GM18526 (cell line): ENCODE results near the gene ANO7.

Experiments used
- POLR2A ChIP-seq: IDR thresholded peaks from 3 replicates; pipeline ENCODE4 v1.6.1; 2011; ENCODE audit not compliant: insufficient read length; ENCODE audit errors: extremely low read depth

ANO7 gene

DNA sequence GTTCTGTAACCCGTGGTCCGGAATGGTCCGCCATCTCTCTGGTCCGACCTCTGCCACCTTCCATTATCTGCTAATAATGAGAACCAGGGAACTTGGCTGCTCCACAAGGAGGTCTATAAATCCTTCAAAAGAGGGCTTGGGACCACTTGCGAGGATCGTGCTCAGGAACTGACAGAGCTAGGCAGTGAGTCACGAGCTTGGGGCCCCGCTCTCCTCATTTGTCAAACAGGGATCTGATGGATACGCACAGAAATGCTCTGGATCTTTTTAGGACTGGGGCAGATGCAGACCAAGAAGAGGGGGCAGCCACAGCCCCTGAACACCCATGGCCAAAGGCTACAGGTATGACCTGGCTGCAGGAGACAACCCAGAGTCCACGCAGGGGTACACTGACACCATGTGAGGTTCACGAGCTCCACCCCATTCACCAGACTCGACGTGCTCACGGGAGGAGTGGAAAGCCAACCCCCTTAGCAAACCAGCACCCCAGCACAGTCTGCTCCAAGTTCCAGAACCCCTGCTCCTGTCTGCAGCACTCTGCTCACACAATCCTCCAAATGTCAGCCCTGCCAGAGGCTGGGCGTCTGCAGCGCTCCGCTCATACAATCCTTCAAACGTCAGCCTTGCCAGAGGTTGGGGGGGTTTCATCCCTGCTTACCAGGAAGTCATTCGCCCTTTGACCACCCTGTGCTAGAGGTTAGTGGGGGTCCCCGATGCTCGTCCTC is 45.8 kb downstream of the ANO7 start:
- no peak for TF ChIP-seq POLR2A

DNA sequence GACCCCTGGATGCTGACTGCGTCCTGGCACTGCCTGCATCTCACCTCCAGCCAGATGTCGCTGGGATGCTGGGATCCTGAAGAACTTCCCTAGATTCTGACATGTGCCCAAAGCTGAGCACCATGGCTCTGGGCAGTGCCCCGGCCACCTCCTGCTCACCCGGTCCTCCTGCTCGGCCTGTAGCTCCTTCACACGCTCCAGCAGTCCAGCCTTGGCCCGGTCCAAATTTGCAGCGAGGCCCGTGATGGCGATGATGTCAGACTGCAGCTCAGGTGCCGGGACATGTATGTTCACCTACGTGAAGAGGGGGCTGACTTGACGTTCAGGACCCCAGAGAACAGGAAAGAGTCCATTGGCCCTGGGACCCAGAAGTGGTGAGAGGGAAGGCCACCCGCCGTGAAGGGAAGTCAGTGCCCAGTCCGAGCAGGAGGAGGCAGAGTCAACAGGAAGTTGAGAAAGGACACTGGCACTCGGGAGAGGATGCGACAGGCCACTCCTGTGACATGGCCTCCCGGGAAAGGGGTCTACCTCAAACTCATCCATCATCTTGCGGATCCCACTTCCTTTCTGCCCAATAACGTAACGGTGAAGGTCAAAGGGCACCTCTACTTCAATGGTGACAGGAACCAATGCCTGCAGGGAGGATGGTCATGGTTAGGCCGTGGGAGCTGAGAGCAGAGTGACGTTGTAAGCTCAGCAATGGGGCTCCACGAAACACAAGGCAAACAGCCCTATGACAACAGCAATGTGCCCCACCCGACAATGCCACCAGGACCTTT is 46.7 kb downstream of the ANO7 start:
- no peak for TF ChIP-seq POLR2A

DNA sequence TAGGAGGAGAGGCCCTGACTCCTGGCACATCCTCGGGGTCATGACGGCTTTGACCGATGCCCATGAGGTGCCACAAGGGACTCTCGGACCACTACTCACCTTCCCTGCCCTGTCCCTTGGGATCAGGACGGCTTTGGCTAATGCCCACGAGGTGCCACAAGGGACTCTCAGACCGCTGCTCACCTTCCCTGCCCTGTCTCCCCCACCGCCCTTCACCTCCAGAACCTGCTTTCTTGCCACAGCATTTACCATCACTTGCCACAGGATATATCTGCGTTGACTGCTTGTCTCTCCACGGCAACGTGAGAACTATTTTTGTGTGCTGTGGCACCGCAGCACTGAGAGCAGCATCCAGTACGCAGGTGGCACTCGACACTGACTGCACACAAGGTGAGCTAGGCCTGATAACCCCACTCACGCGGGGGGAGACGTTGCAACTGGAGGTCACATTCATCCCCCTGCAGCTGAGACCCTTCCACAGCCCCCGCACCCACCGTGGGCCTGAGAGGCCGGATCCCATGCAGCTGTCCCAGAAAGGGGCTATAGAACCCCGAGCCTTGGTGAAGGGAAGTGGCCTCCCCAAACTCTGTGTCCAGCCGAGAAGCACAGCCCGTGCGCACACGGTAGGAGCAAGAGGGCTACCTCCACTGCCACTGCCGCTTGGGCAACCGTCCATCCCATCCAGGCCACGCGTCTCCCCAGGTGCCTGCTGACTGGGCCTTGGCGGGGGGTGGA is 47.5 kb downstream of the ANO7 start:
- no peak for TF ChIP-seq POLR2A

DNA sequence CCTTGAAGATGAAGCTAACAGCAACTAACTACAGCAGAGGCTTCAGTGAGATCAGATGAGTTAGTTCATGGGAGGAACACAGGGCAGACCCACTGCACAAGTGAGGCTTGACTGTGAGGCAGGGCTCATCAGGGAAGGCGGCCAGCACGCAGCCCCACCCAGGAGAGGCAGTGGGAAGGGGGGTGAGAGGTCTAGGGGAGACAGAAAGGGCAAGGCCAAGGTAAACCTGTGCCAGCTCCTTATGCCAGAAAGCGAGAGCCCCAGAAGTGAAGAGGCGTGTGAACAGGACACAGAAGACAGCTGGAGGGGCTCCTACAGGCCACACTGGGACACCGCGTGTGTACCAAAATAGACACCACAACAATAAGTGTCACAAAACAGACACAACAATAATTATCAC is 48.6 kb downstream of the ANO7 start:
- no peak for TF ChIP-seq POLR2A

DNA sequence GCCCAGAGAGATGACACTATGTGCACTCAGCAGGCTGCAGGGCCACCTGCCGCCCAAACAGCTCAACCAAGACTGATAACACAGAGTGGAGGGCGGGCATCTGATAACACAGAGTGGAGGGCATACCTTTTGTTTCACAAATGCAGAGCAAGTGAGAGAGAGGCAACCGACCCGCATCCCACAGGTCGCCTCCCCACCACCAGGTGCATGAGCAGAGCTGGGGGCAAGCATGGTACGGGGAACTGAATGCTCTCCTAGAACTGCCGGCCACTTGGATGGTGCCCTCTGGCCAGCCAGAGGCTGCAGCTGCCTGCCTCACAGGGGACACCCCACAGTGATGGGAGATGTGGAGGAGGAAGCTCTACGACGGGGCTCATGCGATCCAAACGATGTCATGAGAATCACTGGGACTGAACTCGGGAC is 49.5 kb downstream of the ANO7 start:
- no peak for TF ChIP-seq POLR2A

DNA sequence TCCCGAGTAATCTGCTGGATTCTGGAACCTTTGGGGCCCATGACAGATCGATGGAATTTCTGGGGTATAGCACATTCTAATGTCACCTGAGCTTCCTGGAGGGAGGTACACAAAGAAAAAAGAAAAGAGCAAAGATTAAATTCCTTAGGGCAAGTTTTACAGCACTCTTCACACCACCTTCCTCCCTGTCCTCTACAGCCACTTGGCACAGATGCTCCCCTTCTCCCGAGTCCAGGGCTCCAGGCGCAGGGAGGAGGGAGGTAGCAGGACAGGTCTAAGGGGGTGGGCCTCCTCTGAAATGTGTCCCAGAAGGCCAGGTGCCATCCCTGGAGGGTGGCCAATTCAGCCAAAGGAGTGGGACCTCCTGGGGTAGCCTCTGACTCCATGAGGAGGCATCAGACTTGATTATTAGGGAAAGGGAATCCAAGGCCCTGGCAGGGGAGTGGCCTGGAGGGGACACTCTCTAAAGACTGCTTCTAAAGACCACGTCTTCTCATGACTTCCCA is 50.3 kb downstream of the ANO7 start:
- TF ChIP-seq POLR2A: no peak

DNA sequence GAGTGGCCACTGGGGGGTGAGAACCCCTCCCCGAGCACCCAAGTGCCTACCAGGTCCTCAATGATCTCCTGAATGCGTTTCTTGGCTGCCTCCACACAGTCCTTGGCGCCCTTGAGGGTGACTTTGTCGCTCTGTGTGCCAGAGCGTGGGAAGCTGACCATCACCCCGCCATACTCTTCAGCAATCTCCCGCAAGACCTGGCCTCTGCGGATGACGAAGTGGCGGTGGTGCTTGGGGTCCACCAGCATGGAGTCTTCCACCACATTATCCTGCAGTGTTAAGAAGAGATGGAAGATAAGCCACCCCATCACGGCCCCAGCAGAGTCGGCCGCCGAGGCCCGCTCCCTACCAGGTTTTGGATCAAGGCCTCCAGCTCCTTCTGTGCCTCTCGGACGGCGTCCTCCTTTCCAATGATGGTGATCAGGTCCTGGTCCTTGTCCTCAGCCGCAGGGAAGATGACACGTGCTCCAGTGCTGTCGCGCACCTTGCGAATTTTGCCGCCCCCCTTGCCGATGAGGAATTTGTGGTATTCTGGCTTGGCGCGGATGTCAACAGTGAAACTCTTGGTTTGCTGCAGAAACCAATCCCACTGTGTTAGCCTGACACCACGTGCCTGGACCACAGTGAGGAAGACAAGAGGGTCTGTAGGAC is 51.2 kb downstream of the ANO7 start:
- TF ChIP-seq POLR2A: no peak

DNA sequence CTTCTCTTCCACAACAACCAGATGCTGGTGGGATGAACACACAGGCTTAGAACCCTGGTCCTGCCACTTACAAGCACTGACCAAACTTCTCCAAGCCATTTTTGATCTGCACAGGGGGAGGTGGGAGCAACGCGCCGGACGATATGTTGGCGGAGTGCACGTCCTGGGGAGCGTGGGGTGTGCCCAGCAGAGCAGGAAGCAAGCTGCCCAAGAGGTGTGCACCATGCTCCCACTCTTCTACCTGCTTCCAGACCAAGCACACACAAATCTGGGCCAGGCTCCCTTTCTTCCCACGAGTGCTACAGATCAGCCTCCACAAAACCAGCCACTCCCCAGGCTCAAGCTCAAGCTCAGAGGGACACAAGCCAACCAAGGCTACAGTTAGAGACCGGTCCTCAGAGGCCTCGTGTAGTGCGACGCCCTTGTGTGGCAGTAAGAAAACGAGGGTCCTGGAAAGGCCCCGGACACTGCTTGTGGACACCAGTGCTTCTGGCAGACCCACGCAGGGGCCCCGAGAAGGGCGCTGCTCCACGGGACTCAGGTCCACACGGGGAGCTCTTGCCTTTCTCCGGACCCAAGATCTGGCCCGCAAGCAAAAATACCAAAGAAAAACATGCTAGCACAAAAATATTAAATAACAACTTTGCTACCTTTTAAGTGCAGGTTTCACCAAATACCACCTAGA is 52.0 kb downstream of the ANO7 start:
- TF ChIP-seq POLR2A: no peak

DNA sequence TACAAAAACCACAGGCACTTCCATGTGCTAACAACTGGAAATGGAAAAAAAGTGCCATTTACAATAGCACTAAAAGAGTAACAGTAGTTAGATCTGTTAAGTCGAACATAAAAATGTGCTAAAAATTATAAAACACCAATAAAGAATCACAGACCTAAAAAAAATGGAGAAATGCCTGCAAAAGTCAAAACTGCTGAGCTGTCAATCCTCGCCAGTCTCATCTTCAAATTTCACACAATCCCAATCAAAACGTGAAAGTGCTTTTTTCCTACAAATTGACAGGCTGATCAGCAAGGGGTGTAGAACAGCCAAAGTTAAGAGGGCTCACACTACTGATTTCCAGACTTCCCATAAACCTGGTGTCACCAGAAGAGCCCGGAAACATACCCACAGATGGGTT is 53.2 kb downstream of the ANO7 start:
- TF ChIP-seq POLR2A: no peak

DNA sequence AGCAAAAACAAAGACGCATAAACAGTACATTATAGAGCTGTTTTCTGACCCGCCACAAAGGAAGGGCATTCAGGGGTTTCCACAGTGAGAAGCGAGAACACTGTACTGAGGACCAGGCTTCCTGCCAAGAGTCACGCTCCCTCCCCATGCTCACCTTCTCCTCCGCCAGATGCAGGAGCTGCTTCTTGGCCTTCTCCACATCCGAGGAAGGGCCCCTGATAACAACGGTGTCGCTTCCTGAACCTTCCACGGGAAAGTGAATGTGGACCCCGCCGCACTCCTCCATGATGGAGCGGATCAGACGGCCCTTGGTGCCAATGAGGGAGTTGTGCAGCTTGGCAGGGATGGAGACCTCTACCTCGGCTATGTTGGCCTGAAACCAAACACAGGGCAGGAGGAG is 53.8 kb downstream of the ANO7 start:
- TF ChIP-seq POLR2A: no peak

DNA sequence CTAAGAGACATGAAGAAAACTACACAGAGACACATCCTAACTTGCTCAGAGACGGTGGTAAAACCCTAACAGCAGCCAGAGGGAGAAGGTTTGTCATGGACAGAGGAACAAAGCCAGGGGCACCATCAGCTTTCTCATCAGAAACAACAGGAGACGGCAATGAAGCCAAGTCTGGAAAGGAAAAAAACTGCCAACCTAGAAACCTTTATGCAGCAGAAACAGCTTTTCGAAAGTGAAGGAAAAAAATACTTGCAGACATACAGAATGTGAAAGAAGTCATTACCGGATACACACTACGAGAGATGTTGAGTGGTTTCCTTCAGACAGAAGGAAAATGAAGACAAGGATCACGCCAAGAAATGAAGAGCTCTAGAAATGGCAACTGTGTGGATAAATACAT is 55.9 kb downstream of the ANO7 start:
- TF ChIP-seq POLR2A: no peak

DNA sequence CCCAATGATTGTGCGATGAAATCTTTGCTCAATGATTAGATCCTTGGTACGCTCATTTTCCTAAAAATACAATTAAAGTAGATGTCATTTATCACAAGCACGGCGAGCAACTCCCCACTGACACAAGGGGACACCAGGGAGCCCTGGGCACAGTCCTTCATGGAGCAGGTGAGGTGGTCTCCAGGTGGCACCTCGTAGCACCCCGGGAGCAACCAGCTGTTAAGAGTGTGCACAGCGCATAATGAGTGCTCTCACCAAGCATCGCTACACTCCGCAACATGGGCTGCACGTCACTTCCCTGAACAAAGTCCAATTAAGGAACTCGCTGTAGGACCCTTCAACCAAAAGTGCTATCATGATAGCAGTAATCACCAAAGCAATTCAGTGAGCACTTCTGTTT is 59.8 kb downstream of the ANO7 start:
- no peak for TF ChIP-seq POLR2A

DNA sequence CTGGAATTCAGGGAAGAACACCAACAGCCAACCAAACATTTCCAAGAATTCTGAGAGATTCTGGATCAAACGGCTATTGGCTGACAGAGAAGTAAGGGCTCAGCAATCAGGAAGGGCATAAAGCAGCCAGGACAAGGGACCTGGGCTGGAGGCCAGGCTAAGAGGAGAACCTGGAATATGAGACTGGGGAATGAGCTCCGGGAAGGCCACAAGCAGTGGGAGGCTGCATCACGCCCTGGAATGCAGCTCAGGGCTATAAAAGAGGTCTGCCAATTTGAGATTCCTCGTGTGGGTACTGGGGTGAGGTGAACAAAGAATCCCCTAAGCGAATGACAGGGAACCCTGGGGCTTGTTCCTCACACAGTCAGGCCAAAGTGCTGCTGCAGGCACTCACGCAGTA is 60.4 kb downstream of the ANO7 start:
- no peak for TF ChIP-seq POLR2A

DNA sequence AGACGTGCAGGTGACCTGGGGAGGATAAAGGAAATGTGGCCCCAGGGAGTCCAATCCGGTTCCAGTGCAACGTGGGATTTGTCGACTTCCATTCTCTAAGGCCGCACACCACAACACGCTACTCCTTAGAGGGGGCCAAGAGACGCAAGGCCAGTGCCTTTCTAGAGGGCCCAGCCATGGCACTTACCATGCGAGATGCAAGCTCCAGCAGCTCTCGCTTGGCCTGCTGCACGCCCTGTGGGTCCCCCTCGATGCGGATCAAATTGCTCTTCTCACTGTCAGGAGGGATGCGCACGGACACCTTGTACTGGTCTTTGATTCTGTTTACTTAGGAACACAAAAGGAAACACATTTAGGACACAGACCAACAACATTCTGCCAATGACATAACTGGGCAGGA is 61.2 kb downstream of the ANO7 start:
- no peak for TF ChIP-seq POLR2A
